Esophagus muscularis mucosa (tissue), 4 donors: ENCODE results near the gene NCOA7. TPM values are rescaled to one million over a fixed set of nuclear protein-coding genes. Genes with fewer than 3 reads are reported as not detected.

Experiments used
- DNase-seq: peaks from one replicate; pipeline ENCODE4 v3.0.0-alpha.2; 2017; ENCODE audit errors: extremely low spot score
- H3K27ac ChIP-seq, 4 donors: fragments of 200-600 bp; sonication (generic); replicated peaks in 1 of 4; 1 replicate in 3 of 4; 2 replicates in 1 of 4; pipeline ENCODE4 v1.5.1; 2016 to 2019; ENCODE audit warnings: mild to moderate bottlenecking in 1 of 4
- H3K27me3 ChIP-seq, 4 donors: fragments of 200-600 bp; sonication (generic); one replicate each; pipeline versions ENCODE4 v1.5.1 to v1.6.0; 2016 to 2019
- H3K36me3 ChIP-seq, 4 donors: fragments of 200-600 bp; sonication (generic); one replicate each; pipeline ENCODE4 v1.5.1; 2016 to 2019
- H3K4me1 ChIP-seq, 4 donors: fragments of 200-600 bp; sonication (generic); one replicate each; pipeline ENCODE4 v1.5.1; 2016 to 2019
- H3K4me3 ChIP-seq, 4 donors: fragments of 200-600 bp; sonication (generic); 1 replicate in 2 of 4; 2 replicates in 2 of 4; pipeline ENCODE4 v1.5.1; 2016 to 2019; ENCODE audit warnings: mild to moderate bottlenecking in 4 of 4, moderate library complexity in 1 of 4
- H3K9me3 ChIP-seq, 4 donors: fragments of 200-600 bp; sonication (generic); 1 replicate in 3 of 4; 2 replicates in 1 of 4; pipeline ENCODE4 v1.5.1; 2016 to 2019
- EP300 ChIP-seq: sonication (generic); formaldehyde crosslinking; IDR thresholded peaks from one replicate; pipeline ENCODE4 v1.6.1; 2017; ENCODE audit warnings: antibody characterized with exemption
- POLR2A ChIP-seq: fragments of 450-650 bp; IDR thresholded peaks from one replicate; pipeline ENCODE4 v1.6.1; 2017; ENCODE audit warnings: antibody characterized with exemption, moderate library complexity, mild to moderate bottlenecking, low read depth
- POLR2AphosphoS5 ChIP-seq, 2 donors: sonication (generic); formaldehyde crosslinking; IDR thresholded peaks; one replicate each; pipeline ENCODE4 v1.6.1; 2017; ENCODE audit warnings: antibody characterized with exemption in 2 of 2
- WGBS: methylation state at CpG from one replicate; pipeline ENCODE4 v1.1.5; 2018; 5-methylcytosine and 5-hydroxymethylcytosine counted together
- intact Hi-C: fragments of 100-400 bp; cut with DNase I; formaldehyde crosslinking; loops from one replicate; pipeline ENCODE4 v1.15.1; 2023
- total RNA-seq, 4 donors: library from RNA; depleted of rRNA; stranded (reverse); fragments of >200 nt; gene quantifications; one replicate each; pipeline versions ENCODE4 v1.1.0 to v1.2.1, GENCODE V29; 2016
- TF ChIP-seq, protein P1 (sequence below), 3 experiments: fragments of 200-600 bp in 2 of 3; fragments of 450-650 bp in 1 of 3; sonication (generic) in 2 of 3; IDR thresholded peaks; one replicate each; pipeline ENCODE4 v1.5.1; 2017 to 2019; ENCODE audit warnings: antibody characterized with exemption in 3 of 3, mild to moderate bottlenecking in 2 of 3, moderate library complexity in 1 of 3

Gene NCOA7
- total RNA-seq, 4 donors from 2014 or later = 15.4 to 29.0 (median 19.9) TPM

DNA sequence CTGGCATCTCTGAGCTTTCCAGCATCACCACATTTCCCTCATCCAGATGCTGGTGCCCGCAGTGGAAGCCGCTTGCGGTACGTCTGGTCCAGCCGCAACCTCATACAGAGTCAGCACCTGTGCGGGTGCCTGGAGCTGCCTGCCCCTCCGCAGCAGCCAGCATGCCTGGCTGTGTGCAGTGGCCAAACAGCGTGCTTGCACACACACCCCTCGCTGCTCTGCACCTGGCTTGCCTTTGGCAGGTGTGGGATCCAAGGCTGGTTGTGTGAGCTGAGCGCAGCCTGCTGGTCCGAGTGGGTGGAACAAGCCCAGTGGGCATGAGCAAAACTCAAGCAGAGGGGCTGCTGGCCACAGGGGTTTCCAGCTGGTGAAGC lies 162.7 kb downstream of the NCOA7 start:
- no peaks in the 10 kb centered on the region for H3K36me3 ChIP-seq
- H3K27ac ChIP-seq = no peak overlapping the region
- intact Hi-C loops = loop anchor here (10.0 kb wide), 1 partner anchor 649 kb away; the partner anchor contains the start of gene HDDC2
- DNase-seq = no peak
- 80% methylated on average over 2 of the region's 11 CpGs for WGBS
- no peak for TF ChIP-seq POLR2AphosphoS5 (IDR thresholded peaks at IDR 0.05)
- TF ChIP-seq POLR2A = no peak
- TF ChIP-seq, protein P1, sequence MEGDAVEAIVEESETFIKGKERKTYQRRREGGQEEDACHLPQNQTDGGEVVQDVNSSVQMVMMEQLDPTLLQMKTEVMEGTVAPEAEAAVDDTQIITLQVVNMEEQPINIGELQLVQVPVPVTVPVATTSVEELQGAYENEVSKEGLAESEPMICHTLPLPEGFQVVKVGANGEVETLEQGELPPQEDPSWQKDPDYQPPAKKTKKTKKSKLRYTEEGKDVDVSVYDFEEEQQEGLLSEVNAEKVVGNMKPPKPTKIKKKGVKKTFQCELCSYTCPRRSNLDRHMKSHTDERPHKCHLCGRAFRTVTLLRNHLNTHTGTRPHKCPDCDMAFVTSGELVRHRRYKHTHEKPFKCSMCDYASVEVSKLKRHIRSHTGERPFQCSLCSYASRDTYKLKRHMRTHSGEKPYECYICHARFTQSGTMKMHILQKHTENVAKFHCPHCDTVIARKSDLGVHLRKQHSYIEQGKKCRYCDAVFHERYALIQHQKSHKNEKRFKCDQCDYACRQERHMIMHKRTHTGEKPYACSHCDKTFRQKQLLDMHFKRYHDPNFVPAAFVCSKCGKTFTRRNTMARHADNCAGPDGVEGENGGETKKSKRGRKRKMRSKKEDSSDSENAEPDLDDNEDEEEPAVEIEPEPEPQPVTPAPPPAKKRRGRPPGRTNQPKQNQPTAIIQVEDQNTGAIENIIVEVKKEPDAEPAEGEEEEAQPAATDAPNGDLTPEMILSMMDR (IDR thresholded peaks at IDR 0.05) = no peak
- no peak for TF ChIP-seq EP300
- H3K4me1 ChIP-seq = peaks cover 10 to 17% (median 17%) of the 10 kb centered on the region in 4 donors
- H3K4me3 ChIP-seq = no peak overlapping the region
- peaks cover 0 to 8% (median 0%) of the 10 kb centered on the region in 4 donors for H3K27me3 ChIP-seq
- H3K9me3 ChIP-seq = no peaks in the 10 kb centered on the region

DNA sequence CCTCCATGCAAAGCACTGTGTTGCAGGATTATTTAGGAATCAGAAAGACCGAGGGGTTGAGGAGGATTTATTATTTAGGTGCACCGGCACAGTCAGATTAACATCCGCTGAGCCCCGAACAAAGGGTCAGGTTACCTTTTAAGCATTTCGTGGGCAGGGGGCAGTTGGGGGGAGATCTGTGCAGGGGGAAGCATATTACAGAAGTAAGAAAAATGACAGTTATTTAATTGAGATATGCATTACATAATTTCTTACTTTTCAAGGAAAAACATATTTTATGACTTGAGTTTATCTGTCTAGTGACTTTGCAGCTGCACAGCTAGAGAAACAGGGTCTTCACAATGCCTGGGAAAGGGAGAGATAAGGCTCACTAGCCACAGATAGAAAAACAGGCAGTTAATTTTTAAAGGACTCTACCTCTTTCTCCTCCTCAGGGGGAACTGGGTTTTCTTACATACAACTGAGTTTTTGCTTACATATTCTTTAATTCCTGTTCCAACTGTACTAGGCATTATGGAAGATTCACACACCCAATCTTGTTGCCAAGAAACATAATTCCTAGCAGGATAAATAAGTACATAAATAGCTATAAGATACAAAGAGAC lies 164.1 kb downstream of the NCOA7 start:
- H3K36me3 ChIP-seq = no peaks in the 10 kb centered on the region
- WGBS = 50% methylated on average over 5 of the region's 5 CpGs
- no peak overlapping the region for H3K4me3 ChIP-seq
- DNase-seq = no peak
- no peak overlapping the region for H3K27ac ChIP-seq
- peaks cover 10 to 28% (median 26%) of the 10 kb centered on the region in 4 donors for H3K4me1 ChIP-seq
- no peaks in the 10 kb centered on the region for H3K9me3 ChIP-seq
- TF ChIP-seq POLR2AphosphoS5 (IDR thresholded peaks at IDR 0.05) = no peak
- TF ChIP-seq POLR2A = no peak
- TF ChIP-seq EP300 = no peak
- TF ChIP-seq, protein P1 (IDR thresholded peaks at IDR 0.05) = no peak
- H3K27me3 ChIP-seq = peaks cover 0 to 8% (median 0%) of the 10 kb centered on the region in 4 donors
- intact Hi-C loops = loop anchor here (10.0 kb wide), 1 partner anchor 650 kb away; the partner anchor contains the start of gene HDDC2

DNA sequence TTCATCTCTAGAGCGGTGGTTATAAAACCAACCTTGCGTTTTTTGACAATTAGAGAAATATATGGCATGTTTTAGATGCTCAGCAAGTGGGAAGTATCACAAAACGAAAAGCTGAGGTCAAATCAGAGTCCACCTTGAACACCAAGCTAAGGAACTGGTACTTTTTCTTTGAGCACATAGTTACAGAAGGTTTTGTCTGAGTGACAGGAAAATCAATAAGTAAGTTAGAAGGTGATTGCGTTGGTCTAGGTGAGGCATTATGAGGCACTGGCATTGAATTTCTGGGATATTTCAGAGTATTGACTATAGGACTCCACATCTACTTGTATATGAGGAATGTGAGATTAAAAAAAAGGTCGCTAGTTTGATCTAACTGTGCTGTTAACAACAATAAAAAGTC lies 165.2 kb downstream of the NCOA7 start:
- H3K4me3 ChIP-seq = peak overlapping the region; percentile 76 to 98 (median 94)
- WGBS = 46% methylated on average over 5 of the region's 5 CpGs
- no peaks in the 10 kb centered on the region for H3K36me3 ChIP-seq
- no peak for TF ChIP-seq POLR2AphosphoS5 (IDR thresholded peaks at IDR 0.05)
- no peak for TF ChIP-seq EP300
- TF ChIP-seq, protein P1 (IDR thresholded peaks at IDR 0.05) = no peak
- TF ChIP-seq POLR2A = no peak
- peak overlapping the region; percentile 89 to 94 (median 93) for H3K27ac ChIP-seq
- intact Hi-C loops = loop anchor here (2.0 to 10.0 kb wide), 2 partner anchors 167 to 651 kb away; partner anchors contain the start of gene HDDC2
- H3K27me3 ChIP-seq = peaks cover 0 to 8% (median 0%) of the 10 kb centered on the region in 4 donors
- DNase-seq = no peak
- no peaks in the 10 kb centered on the region for H3K9me3 ChIP-seq
- H3K4me1 ChIP-seq = peaks cover 10 to 29% (median 26%) of the 10 kb centered on the region in 4 donors

DNA sequence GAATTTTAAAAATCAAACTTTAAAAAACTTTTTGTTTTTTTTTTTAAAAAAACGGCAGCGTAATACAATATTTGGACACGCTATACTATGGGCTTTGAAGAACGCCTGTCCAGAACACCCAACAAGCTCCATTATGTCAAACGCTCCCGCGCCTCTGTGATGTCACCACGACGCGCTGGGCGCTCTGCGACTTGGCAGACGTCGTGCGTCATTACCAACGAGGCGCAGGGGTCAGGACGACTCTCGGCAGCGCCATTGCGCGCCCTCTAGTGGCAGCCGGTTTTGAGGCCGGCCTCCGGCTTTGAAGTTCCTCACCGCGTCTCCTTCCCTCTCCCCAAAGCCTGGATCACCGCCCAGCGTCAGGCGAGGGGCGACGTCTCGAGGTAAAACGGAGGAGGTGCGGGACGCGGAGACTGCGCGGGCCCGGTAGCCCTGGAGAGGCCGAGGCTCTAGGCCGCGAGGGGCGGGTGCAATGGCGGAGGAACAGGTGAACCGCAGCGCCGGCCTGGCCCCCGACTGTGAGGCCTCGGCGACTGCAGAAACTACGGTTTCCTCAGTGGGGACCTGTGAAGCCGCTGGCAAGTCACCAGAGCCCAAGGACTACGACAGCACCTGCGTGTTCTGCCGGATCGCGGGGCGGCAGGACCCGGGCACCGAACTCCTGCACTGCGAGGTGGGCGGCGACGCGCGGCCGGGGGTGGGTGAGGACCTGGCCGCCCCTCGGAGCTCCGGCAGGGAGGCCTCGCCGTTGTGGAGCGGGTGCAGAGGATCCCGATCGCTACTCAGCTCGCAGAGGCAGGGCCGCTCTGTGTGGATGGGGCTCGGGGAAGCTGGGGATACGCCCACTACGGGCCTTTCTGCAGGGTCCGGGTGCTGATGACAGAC lies 166.0 kb downstream of the NCOA7 start, which contains the start of gene HINT3:
TSS of gene HINT3 (plus strand) at position 265 of the 885 bp plus-strand sequence. CDS start at position 473, 208 bp downstream.
- TF ChIP-seq POLR2AphosphoS5 (IDR thresholded peaks at IDR 0.05) = peak; percentile 91 to 95
- TF ChIP-seq POLR2A = no peak
- TF ChIP-seq, protein P1 (IDR thresholded peaks at IDR 0.05) = peak; percentile 94 to 95 (median 94)
- no peak for TF ChIP-seq EP300
- peaks cover 0 to 5% (median 0%) of the 10 kb centered on the region in 4 donors for H3K36me3 ChIP-seq
- H3K9me3 ChIP-seq = no peaks in the 10 kb centered on the region
- WGBS = under 1% methylated on average over 24 of the region's 82 CpGs
- peaks cover 10 to 33% (median 28%) of the 10 kb centered on the region in 4 donors for H3K4me1 ChIP-seq
- H3K27me3 ChIP-seq = peaks cover 0 to 8% (median 0%) of the 10 kb centered on the region in 4 donors
- intact Hi-C loops = loop anchor here (2.0 to 10.0 kb wide), 2 partner anchors 168 to 652 kb away; partner anchors contain the start of gene HDDC2
- H3K4me3 ChIP-seq = peak within 1 kb of the TSS; percentile 76 to 98 (median 94)
- H3K27ac ChIP-seq = peak within 1 kb of the TSS; percentile 89 to 94 (median 93)
- peak; percentile 99 for DNase-seq
